KMS-11 (cell line): Measurements from ENCODE around the gene CENPO.

Source experiments
- H2AFZ ChIP-seq: fragments of 200-600 bp; sonication (generic); 2 replicates; pipeline ENCODE4 v1.6.1; 2016; ENCODE audit warnings: antibody characterized with exemption, mixed run types, low read depth
- H3K27ac ChIP-seq: fragments of 200-600 bp; sonication (generic); 2 replicates; pipeline ENCODE4 v1.6.1; 2016; ENCODE audit warnings: mild to moderate bottlenecking, mixed run types
- H3K27me3 ChIP-seq: fragments of 200-600 bp; sonication (generic); 2 replicates; pipeline ENCODE4 v1.6.1; 2017; ENCODE audit warnings: mild to moderate bottlenecking, low read depth, mixed run types, moderate library complexity; ENCODE audit not compliant: insufficient read depth
- H3K36me3 ChIP-seq: fragments of 200-600 bp; sonication (generic); 2 replicates; pipeline ENCODE4 v1.6.1; 2017; ENCODE audit warnings: mild to moderate bottlenecking, mixed run types; ENCODE audit not compliant: insufficient read depth
- H3K4me1 ChIP-seq: fragments of 200-600 bp; sonication (generic); 2 replicates; pipeline ENCODE4 v1.6.1; 2016; ENCODE audit warnings: mild to moderate bottlenecking, low read depth, mixed run types; ENCODE audit not compliant: poor library complexity, severe bottlenecking
- H3K4me2 ChIP-seq: fragments of 200-600 bp; sonication (generic); 2 replicates; pipeline ENCODE4 v1.7.0; 2016; ENCODE audit warnings: mild to moderate bottlenecking, mixed run types
- H3K4me3 ChIP-seq: fragments of 200-600 bp; sonication (generic); IDR thresholded peaks from 2 replicates; pipeline ENCODE4 v1.6.1; 2017; ENCODE audit warnings: low read depth, low read length, mixed read lengths; ENCODE audit not compliant: insufficient read depth
- H3K79me2 ChIP-seq: fragments of 200-600 bp; sonication (generic); 2 replicates; pipeline ENCODE4 v1.6.1; 2016; ENCODE audit warnings: low read depth, mixed run types; ENCODE audit not compliant: insufficient read depth
- H3K9ac ChIP-seq: fragments of 200-600 bp; sonication (generic); 2 replicates; pipeline ENCODE4 v1.6.1; 2016; ENCODE audit warnings: mild to moderate bottlenecking, mixed run types
- H4K20me1 ChIP-seq: fragments of 200-600 bp; sonication (generic); 2 replicates; pipeline ENCODE4 v1.6.1; 2016; ENCODE audit warnings: mild to moderate bottlenecking, mixed run types; ENCODE audit not compliant: insufficient read depth
- CTCF ChIP-seq: fragments of 200-600 bp; sonication (generic); conservative IDR thresholded peaks from 2 replicates; pipeline ENCODE4 v1.6.1; 2017; ENCODE audit warnings: low read depth, mild to moderate bottlenecking, antibody characterized with exemption, low read length, moderate library complexity, mixed read lengths

The CENPO gene

GRCh38 chr2:24837996-24838513 is 44.8 kb downstream of the CENPO start:
- Histone ChIP-seq H3K4me3 (no peak overlapping the region), H2AFZ (no peak overlapping the region), H3K36me3 (no peaks in the 10 kb centered on the region), H3K79me2 (no peaks in the 10 kb centered on the region), H4K20me1 (no peaks in the 10 kb centered on the region), H3K4me1 (no peaks in the 10 kb centered on the region), H3K9ac (no peak overlapping the region), H3K4me2 (no peak overlapping the region), H3K27me3 (no peaks in the 10 kb centered on the region), H3K27ac (no peak overlapping the region)
- TF ChIP-seq CTCF: no peak

GRCh38 chr2:24838541-24838940 is 45.3 kb downstream of the CENPO start:
- no peaks in the 10 kb centered on the region for H3K27me3 ChIP-seq
- no peak overlapping the region for H2AFZ ChIP-seq
- H3K4me3 ChIP-seq: no peak overlapping the region
- no peaks in the 10 kb centered on the region for H3K4me1 ChIP-seq
- TF ChIP-seq CTCF: no peak
- H3K27ac ChIP-seq: no peak overlapping the region
- no peak overlapping the region for H3K9ac ChIP-seq
- H3K4me2 ChIP-seq: no peak overlapping the region
- no peaks in the 10 kb centered on the region for H3K79me2 ChIP-seq
- no peaks in the 10 kb centered on the region for H3K36me3 ChIP-seq
- no peaks in the 10 kb centered on the region for H4K20me1 ChIP-seq

- Histone ChIP-seq H3K4me2 (no peak overlapping the region), H4K20me1 (no peaks in the 10 kb centered on the region), H3K27ac (no peak overlapping the region), H3K27me3 (no peaks in the 10 kb centered on the region), H3K36me3 (no peaks in the 10 kb centered on the region), H3K9ac (no peak overlapping the region), H3K79me2 (no peaks in the 10 kb centered on the region), H3K4me3 (no peak overlapping the region), H3K4me1 (no peaks in the 10 kb centered on the region), H2AFZ (no peak overlapping the region)
- TF ChIP-seq CTCF: no peak
Measured at GRCh38 chr2:24839729-24840128, 46.5 kb downstream of the CENPO start.

GRCh38 chr2:24840164-24840869 is 47.1 kb downstream of the CENPO start:
- Histone ChIP-seq H3K36me3 (no peaks in the 10 kb centered on the region), H4K20me1 (no peaks in the 10 kb centered on the region), H3K79me2 (no peaks in the 10 kb centered on the region), H3K9ac (no peak overlapping the region), H3K27ac (no peak overlapping the region), H3K4me3 (no peak overlapping the region), H3K27me3 (no peaks in the 10 kb centered on the region), H3K4me1 (no peaks in the 10 kb centered on the region), H3K4me2 (no peak overlapping the region), H2AFZ (no peak overlapping the region)
- no peak for TF ChIP-seq CTCF
